ENCODE measurements around the gene CMIP. TPM values are rescaled to one million over a fixed set of nuclear protein-coding genes. Genes with fewer than 3 reads are reported as not detected.
A peak's percentile ranks its signal among the peaks of the same experiment; 100 is the strongest.

Gene CMIP
- total RNA-seq, 1 experiment from 2014 or later: 25.7 TPM

- DNase-seq (peak; percentile 42), ATAC-seq (peak; percentile 79)
- Histone ChIP-seq H3K4me3 (ENCODE audit: low read length) (no peak overlapping the region), H3K36me3 (ENCODE audit: low read depth, low read length) (peaks cover 26% of the 10 kb centered on the region; the same call in 1 of the 2 replicates), H3F3A (ENCODE audit: low read length, unreplicated experiment) (no peaks in the 10 kb centered on the region), H3K9ac (ENCODE audit: low read length) (no peak overlapping the region), H3K4me1 (ENCODE audit: insufficient read depth, low read length) (peaks cover 21% of the 10 kb centered on the region), H3K27ac (ENCODE audit: low read length) (no peak overlapping the region), H3K27me3 (ENCODE audit: low read length) (no peaks in the 10 kb centered on the region), H4K20me1 (ENCODE audit: low read length) (no peaks in the 10 kb centered on the region), H3K9me2 (replicated peaks; ENCODE audit: low read length) (no peaks in the 10 kb centered on the region), H3K79me2 (ENCODE audit: low read length) (peaks cover 73% of the 10 kb centered on the region), H3K9me3 (ENCODE audit: low read length) (no peaks in the 10 kb centered on the region), H3K4me2 (ENCODE audit: low read length) (no peak overlapping the region), H2AFZ (ENCODE audit: low read length) (no peak overlapping the region)
- no TSS peak for BruUV-seq (replicated peaks)
- intact Hi-C loops (cut with micrococcal nuclease): no loop called here
- TF ChIP-seq EZH2 (IDR thresholded peaks at IDR 0.05; ENCODE audit: low read length, unreplicated experiment) (no peak), CTCF (conservative IDR thresholded peaks at IDR 0.05; ENCODE audit: low read depth, low read length) (no peak), EZH2phosphoT487 (IDR thresholded peaks at IDR 0.05; ENCODE audit: borderline replicate concordance, low read length) (no peak)
- ChIA-PET CTCF (no interaction called here), POLR2A (ENCODE audit: unreplicated experiment) (no interaction called here)
Observed at GRCh38 chr16:81610144-81610842, 165.7 kb downstream of the CMIP start.

DNA sequence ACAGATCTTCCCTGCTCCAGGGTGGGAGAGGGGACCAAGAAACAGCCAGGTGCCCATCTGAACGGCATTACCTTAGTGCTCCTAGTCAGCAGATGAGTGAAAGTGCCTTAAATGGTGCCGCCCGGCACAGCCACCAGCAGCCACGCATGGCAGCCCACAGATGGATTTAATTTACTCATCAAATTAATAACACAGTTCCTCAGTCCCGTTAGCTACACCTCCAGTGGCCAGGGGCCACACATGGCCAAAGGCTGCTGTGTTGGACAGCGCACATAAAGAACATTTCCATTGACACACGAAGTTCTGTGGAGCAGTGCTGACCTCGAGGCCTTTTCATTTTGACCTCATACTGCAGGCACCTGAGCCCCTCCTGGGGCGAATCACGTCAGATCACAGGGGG is 166.3 kb downstream of the CMIP start:
- BruUV-seq (replicated peaks): no TSS peak
- CTCF ChIA-PET: no interaction called here
- Histone ChIP-seq H3F3A (ENCODE audit: low read length, unreplicated experiment) (no peaks in the 10 kb centered on the region), H3K4me3 (ENCODE audit: low read length) (no peak overlapping the region), H3K9me3 (ENCODE audit: low read length) (no peaks in the 10 kb centered on the region), H3K27me3 (ENCODE audit: low read length) (no peaks in the 10 kb centered on the region), H3K79me2 (ENCODE audit: low read length) (peaks cover 71% of the 10 kb centered on the region), H3K27ac (ENCODE audit: low read length) (no peak overlapping the region), H4K20me1 (ENCODE audit: low read length) (no peaks in the 10 kb centered on the region), H3K36me3 (ENCODE audit: low read depth, low read length) (peaks cover 25% of the 10 kb centered on the region; the same call in 1 of the 2 replicates), H2AFZ (ENCODE audit: low read length) (no peak overlapping the region), H3K9ac (ENCODE audit: low read length) (no peak overlapping the region), H3K9me2 (replicated peaks; ENCODE audit: low read length) (no peaks in the 10 kb centered on the region), H3K4me1 (ENCODE audit: insufficient read depth, low read length) (peaks cover 15% of the 10 kb centered on the region; the same call in 1 of the 2 replicates), H3K4me2 (ENCODE audit: low read length) (no peak overlapping the region)
- ATAC-seq (no peak), DNase-seq (no peak)
- POLR2A ChIA-PET (ENCODE audit: unreplicated experiment): no interaction called here
- TF ChIP-seq EZH2 (IDR thresholded peaks at IDR 0.05; ENCODE audit: low read length, unreplicated experiment) (no peak), EZH2phosphoT487 (IDR thresholded peaks at IDR 0.05; ENCODE audit: borderline replicate concordance, low read length) (no peak), CTCF (conservative IDR thresholded peaks at IDR 0.05; ENCODE audit: low read depth, low read length) (no peak)
- intact Hi-C loops (cut with micrococcal nuclease): no loop called here

- Histone ChIP-seq H3K9me3 (ENCODE audit: low read length) (no peaks in the 10 kb centered on the region), H4K20me1 (ENCODE audit: low read length) (no peaks in the 10 kb centered on the region), H3K27me3 (ENCODE audit: low read length) (no peaks in the 10 kb centered on the region), H3K4me3 (ENCODE audit: low read length) (no peak overlapping the region), H2AFZ (ENCODE audit: low read length) (no peak overlapping the region), H3K9ac (ENCODE audit: low read length) (no peak overlapping the region), H3K36me3 (ENCODE audit: low read depth, low read length) (peaks cover 25% of the 10 kb centered on the region; the same call in 1 of the 2 replicates), H3K4me1 (ENCODE audit: insufficient read depth, low read length) (peaks cover 8% of the 10 kb centered on the region; the same call in 1 of the 2 replicates), H3K79me2 (ENCODE audit: low read length) (peaks cover 68% of the 10 kb centered on the region), H3K27ac (ENCODE audit: low read length) (no peak overlapping the region), H3K4me2 (ENCODE audit: low read length) (no peak overlapping the region), H3F3A (ENCODE audit: low read length, unreplicated experiment) (no peaks in the 10 kb centered on the region), H3K9me2 (replicated peaks; ENCODE audit: low read length) (no peaks in the 10 kb centered on the region)
- TF ChIP-seq CTCF (conservative IDR thresholded peaks at IDR 0.05; ENCODE audit: low read depth, low read length): no peak
- TF ChIP-seq EZH2phosphoT487 (IDR thresholded peaks at IDR 0.05; ENCODE audit: borderline replicate concordance, low read length): no peak
- no peak for TF ChIP-seq EZH2 (IDR thresholded peaks at IDR 0.05; ENCODE audit: low read length, unreplicated experiment)
- no peak for DNase-seq
- BruUV-seq (replicated peaks): no TSS peak
- CTCF ChIA-PET: no interaction called here
- POLR2A ChIA-PET (ENCODE audit: unreplicated experiment): no interaction called here
- no peak for ATAC-seq
- intact Hi-C loops (cut with micrococcal nuclease): no loop called here
Observed at GRCh38 chr16:81611721-81612120, 167.1 kb downstream of the CMIP start.
